ENCODE measurements around the gene SNCA. TPM values are rescaled to one million over a fixed set of nuclear protein-coding genes. Genes with fewer than 3 reads are reported as not detected.

Gene SNCA
- total RNA-seq, 1 donor from 2014 or later, result 13.4 TPM

DNA sequence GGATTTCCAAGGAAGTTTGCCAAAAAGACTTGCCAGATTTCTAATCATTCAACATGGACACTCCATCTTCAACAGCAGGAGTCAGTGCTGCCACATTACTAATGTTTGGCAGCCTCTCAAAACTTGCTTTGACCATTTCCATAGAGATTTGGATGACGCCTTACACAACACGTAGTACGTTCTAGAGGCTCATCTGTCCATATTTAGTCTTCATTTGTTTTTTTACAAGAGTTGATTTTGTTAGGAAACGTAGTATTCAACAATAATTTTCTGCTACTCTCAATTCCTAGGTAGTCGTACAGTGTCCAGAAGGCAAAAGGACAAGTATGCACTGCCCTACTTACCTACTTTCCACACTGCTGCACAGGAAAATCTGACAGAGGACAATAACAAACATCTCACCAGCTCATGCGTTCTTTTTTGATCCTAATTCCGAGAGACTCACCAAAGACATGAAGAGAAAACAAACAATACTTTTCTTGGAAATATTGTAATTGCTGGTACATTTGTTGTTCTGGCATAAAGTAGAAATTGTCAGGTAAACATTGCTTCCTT, 117.3 kb downstream of the SNCA start:
- H3K27ac Mint-ChIP-seq, result no peak overlapping the region
- no peaks in the 10 kb centered on the region for H3K36me3 Mint-ChIP-seq (ENCODE audit: insufficient read depth)
- H3K9me3 Mint-ChIP-seq (ENCODE audit: low read depth), result no peaks in the 10 kb centered on the region
- peaks cover 3% of the 10 kb centered on the region for H3K4me1 Mint-ChIP-seq (ENCODE audit: low read depth)
- TF ChIP-seq, protein P1, sequence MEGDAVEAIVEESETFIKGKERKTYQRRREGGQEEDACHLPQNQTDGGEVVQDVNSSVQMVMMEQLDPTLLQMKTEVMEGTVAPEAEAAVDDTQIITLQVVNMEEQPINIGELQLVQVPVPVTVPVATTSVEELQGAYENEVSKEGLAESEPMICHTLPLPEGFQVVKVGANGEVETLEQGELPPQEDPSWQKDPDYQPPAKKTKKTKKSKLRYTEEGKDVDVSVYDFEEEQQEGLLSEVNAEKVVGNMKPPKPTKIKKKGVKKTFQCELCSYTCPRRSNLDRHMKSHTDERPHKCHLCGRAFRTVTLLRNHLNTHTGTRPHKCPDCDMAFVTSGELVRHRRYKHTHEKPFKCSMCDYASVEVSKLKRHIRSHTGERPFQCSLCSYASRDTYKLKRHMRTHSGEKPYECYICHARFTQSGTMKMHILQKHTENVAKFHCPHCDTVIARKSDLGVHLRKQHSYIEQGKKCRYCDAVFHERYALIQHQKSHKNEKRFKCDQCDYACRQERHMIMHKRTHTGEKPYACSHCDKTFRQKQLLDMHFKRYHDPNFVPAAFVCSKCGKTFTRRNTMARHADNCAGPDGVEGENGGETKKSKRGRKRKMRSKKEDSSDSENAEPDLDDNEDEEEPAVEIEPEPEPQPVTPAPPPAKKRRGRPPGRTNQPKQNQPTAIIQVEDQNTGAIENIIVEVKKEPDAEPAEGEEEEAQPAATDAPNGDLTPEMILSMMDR (IDR thresholded peaks at IDR 0.05; ENCODE audit: unreplicated experiment), result no peak
- no peaks in the 10 kb centered on the region for H3K27me3 Mint-ChIP-seq
- no peak overlapping the region for H3K4me3 Mint-ChIP-seq (ENCODE audit: low read depth)
- DNase-seq (ENCODE audit: low spot score, unreplicated experiment), result no peak

GRCh38 chr4:89716893-89717292, 120.1 kb downstream of the SNCA start:
- no peak overlapping the region for H3K4me3 Mint-ChIP-seq (ENCODE audit: low read depth)
- TF ChIP-seq, protein P1 (IDR thresholded peaks at IDR 0.05; ENCODE audit: unreplicated experiment), result no peak
- no peaks in the 10 kb centered on the region for H3K9me3 Mint-ChIP-seq (ENCODE audit: low read depth)
- H3K27ac Mint-ChIP-seq, result no peak overlapping the region
- DNase-seq (ENCODE audit: low spot score, unreplicated experiment), result no peak
- H3K36me3 Mint-ChIP-seq (ENCODE audit: insufficient read depth), result no peaks in the 10 kb centered on the region
- H3K4me1 Mint-ChIP-seq (ENCODE audit: low read depth), result peaks cover 3% of the 10 kb centered on the region
- no peaks in the 10 kb centered on the region for H3K27me3 Mint-ChIP-seq

- TF ChIP-seq, protein P1 (IDR thresholded peaks at IDR 0.05; ENCODE audit: unreplicated experiment), result no peak
- no peak for DNase-seq (ENCODE audit: low spot score, unreplicated experiment)
- no peaks in the 10 kb centered on the region for H3K27me3 Mint-ChIP-seq
- H3K36me3 Mint-ChIP-seq (ENCODE audit: insufficient read depth), result no peaks in the 10 kb centered on the region
- no peak overlapping the region for H3K27ac Mint-ChIP-seq
- peaks cover 3% of the 10 kb centered on the region for H3K4me1 Mint-ChIP-seq (ENCODE audit: low read depth)
- no peaks in the 10 kb centered on the region for H3K9me3 Mint-ChIP-seq (ENCODE audit: low read depth)
- no peak overlapping the region for H3K4me3 Mint-ChIP-seq (ENCODE audit: low read depth)
Observed at GRCh38 chr4:89715631-89716030, 121.3 kb downstream of the SNCA start.

DNA sequence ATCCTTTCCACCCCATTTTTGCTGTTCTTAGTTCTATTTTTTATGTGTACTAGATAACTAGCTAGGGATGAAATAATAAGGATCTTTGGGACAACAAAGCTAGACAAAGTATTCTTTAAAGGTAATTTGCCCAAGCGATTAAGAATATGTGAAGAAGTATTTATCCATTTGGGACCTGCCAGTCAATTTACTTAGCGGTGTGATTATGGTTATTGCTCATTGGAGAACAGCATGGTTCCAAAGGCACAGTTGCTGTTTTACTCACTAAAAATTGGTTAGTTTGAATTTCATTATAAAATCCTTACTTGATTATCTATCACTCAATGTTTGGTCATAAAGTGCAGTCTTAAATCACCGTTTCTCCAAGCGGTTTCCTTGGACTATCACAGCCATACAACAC, 124.1 kb downstream of the SNCA start:
- Mint-ChIP-seq H3K4me1 (ENCODE audit: low read depth) (peaks cover 16% of the 10 kb centered on the region), H3K36me3 (ENCODE audit: insufficient read depth) (no peaks in the 10 kb centered on the region), H3K4me3 (ENCODE audit: low read depth) (no peak overlapping the region), H3K9me3 (ENCODE audit: low read depth) (no peaks in the 10 kb centered on the region), H3K27me3 (no peaks in the 10 kb centered on the region), H3K27ac (no peak overlapping the region)
- TF ChIP-seq, protein P1 (IDR thresholded peaks at IDR 0.05; ENCODE audit: unreplicated experiment), result no peak
- DNase-seq (ENCODE audit: low spot score, unreplicated experiment), result no peak

- Mint-ChIP-seq H3K36me3 (ENCODE audit: insufficient read depth) (no peaks in the 10 kb centered on the region), H3K9me3 (ENCODE audit: low read depth) (no peaks in the 10 kb centered on the region), H3K4me3 (ENCODE audit: low read depth) (no peak overlapping the region), H3K27me3 (no peaks in the 10 kb centered on the region), H3K4me1 (ENCODE audit: low read depth) (peaks cover 15% of the 10 kb centered on the region), H3K27ac (no peak overlapping the region)
- DNase-seq (ENCODE audit: low spot score, unreplicated experiment), result no peak
- TF ChIP-seq, protein P1 (IDR thresholded peaks at IDR 0.05; ENCODE audit: unreplicated experiment), result no peak
Observed at GRCh38 chr4:89712141-89712540, 124.8 kb downstream of the SNCA start.

Measured in progenitor cell of endocrine pancreas (in vitro differentiated cells).